GM12878 (cell line): ENCODE data around the gene GPC6.

Experiments
- FOS ChIP-seq: IDR thresholded peaks from 3 replicates; pipeline ENCODE4 v1.6.1; 2011; ENCODE audit warnings: borderline replicate concordance; ENCODE audit not compliant: insufficient read length; ENCODE audit errors: extremely low read depth
- FOXM1 ChIP-seq: IDR thresholded peaks from 2 replicates; pipeline ENCODE4 v1.6.1; 2012; ENCODE audit warnings: low read depth, mild to moderate bottlenecking, inconsistent platforms, low read length, moderate library complexity
- POLR2A ChIP-seq: IDR thresholded peaks from 2 replicates; pipeline ENCODE4 v1.6.1; 2011; ENCODE audit warnings: low read depth, mild to moderate bottlenecking, low read length
- TCF12 ChIP-seq: IDR thresholded peaks from 2 replicates; pipeline ENCODE4 v1.6.1; 2011; ENCODE audit warnings: low read depth, mild to moderate bottlenecking, low read length
- ZBTB33 ChIP-seq: fragments of 450-650 bp; IDR thresholded peaks from 2 replicates; pipeline ENCODE4 v1.6.1; 2017; ENCODE audit warnings: mild to moderate bottlenecking
- ZSCAN29 ChIP-seq: fragments of 450-650 bp; IDR thresholded peaks from 2 replicates; pipeline ENCODE4 v1.6.1; 2017; ENCODE audit warnings: mild to moderate bottlenecking, moderate library complexity
- ZZZ3 ChIP-seq: IDR thresholded peaks from 2 replicates; pipeline ENCODE4 v1.6.1; 2011; ENCODE audit warnings: low read depth; ENCODE audit not compliant: control insufficient read depth, insufficient read length
- TF ChIP-seq, protein P1 (sequence below), 3 experiments: IDR thresholded peaks in 2 of 3; conservative IDR thresholded peaks in 1 of 3; 2 replicates each; pipeline ENCODE4 v1.5.1; 2011; ENCODE audit warnings: low read depth in 3 of 3, low read length in 3 of 3, mild to moderate bottlenecking in 3 of 3, control low read depth in 2 of 3, moderate library complexity in 2 of 3, inconsistent platforms in 1 of 3, mixed read lengths in 1 of 3; ENCODE audit not compliant: control insufficient read depth in 2 of 3, insufficient read depth in 1 of 3; ENCODE audit errors: extremely low read depth in 1 of 3

DNA sequence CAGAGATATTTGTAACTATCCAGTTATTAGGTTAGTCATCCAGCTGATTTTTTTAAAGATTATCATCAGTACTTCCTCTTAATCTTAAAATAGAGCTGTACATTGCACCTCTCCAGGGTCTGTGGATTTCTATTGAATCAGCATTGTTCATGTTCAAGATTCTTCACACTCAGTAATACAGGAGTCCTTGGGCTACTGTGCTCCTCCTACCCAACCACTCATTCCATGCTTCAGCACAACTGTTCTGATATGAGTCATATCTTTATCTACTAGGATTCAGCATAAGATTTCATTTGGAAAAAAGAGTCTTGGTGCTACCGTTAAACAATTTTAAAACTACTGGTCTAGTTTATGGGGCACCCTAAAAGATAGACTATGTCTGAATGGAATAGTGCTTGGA is 895.1 kb downstream of the GPC6 start:
- TF ChIP-seq POLR2A: no peak
- no peak for TF ChIP-seq TCF12
- TF ChIP-seq FOXM1: no peak
- TF ChIP-seq ZBTB33: no peak
- TF ChIP-seq FOS: no peak
- no peak for TF ChIP-seq ZZZ3
- TF ChIP-seq, protein P1, sequence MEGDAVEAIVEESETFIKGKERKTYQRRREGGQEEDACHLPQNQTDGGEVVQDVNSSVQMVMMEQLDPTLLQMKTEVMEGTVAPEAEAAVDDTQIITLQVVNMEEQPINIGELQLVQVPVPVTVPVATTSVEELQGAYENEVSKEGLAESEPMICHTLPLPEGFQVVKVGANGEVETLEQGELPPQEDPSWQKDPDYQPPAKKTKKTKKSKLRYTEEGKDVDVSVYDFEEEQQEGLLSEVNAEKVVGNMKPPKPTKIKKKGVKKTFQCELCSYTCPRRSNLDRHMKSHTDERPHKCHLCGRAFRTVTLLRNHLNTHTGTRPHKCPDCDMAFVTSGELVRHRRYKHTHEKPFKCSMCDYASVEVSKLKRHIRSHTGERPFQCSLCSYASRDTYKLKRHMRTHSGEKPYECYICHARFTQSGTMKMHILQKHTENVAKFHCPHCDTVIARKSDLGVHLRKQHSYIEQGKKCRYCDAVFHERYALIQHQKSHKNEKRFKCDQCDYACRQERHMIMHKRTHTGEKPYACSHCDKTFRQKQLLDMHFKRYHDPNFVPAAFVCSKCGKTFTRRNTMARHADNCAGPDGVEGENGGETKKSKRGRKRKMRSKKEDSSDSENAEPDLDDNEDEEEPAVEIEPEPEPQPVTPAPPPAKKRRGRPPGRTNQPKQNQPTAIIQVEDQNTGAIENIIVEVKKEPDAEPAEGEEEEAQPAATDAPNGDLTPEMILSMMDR (IDR thresholded peaks at IDR 0.05 in 2 of 3, conservative IDR thresholded peaks at IDR 0.05 in 1 of 3; ENCODE audit: control insufficient read depth in 2 of 3, extremely low read depth in 1 of 3, insufficient read depth in 1 of 3, low read depth in 3 of 3, low read length in 3 of 3): no peak
- no peak for TF ChIP-seq ZSCAN29
